Fibroblast of pulmonary artery (primary cell): Measurements from ENCODE around the gene EXOG.
A peak's percentile ranks its signal among the peaks of the same experiment; 100 is the strongest.

ENCODE experiments used
- DNase-seq: peaks from one replicate; pipeline ENCODE4 v3.0.0-alpha.2; 2010; ENCODE audit warnings: low read depth
- H3K4me3 ChIP-seq: replicated peaks from 2 replicates; pipeline ENCODE4 v1.5.1; 2011; ENCODE audit warnings: low read depth, mild to moderate bottlenecking, control low read depth, low read length, moderate library complexity
- CTCF ChIP-seq: IDR thresholded peaks from 2 replicates; pipeline ENCODE4 v1.5.1; 2011; ENCODE audit warnings: mild to moderate bottlenecking, control low read depth, low read length, inconsistent platforms; ENCODE audit errors: missing control alignments

Gene EXOG

GRCh38 chr3:38541806-38542205, 45.7 kb downstream of the EXOG start:
- H3K4me3 ChIP-seq, result no peak overlapping the region
- no peak for TF ChIP-seq CTCF
- peak; percentile 44 for DNase-seq

GRCh38 chr3:38542401-38543298, 46.5 kb downstream of the EXOG start:
- TF ChIP-seq CTCF, result no peak
- H3K4me3 ChIP-seq, result no peak overlapping the region
- DNase-seq, result no peak

GRCh38 chr3:38543586-38543985, 47.4 kb downstream of the EXOG start:
- no peak overlapping the region for H3K4me3 ChIP-seq
- no peak for TF ChIP-seq CTCF
- no peak for DNase-seq

GRCh38 chr3:38544926-38545325, 48.8 kb downstream of the EXOG start:
- TF ChIP-seq CTCF, result no peak
- H3K4me3 ChIP-seq, result no peak overlapping the region
- DNase-seq, result no peak

GRCh38 chr3:38545550-38545949, 49.4 kb downstream of the EXOG start:
- no peak overlapping the region for H3K4me3 ChIP-seq
- DNase-seq, result no peak
- no peak for TF ChIP-seq CTCF

- DNase-seq, result no peak
- TF ChIP-seq CTCF, result no peak
- H3K4me3 ChIP-seq, result no peak overlapping the region
These were observed 49.8 kb downstream of the EXOG start for GRCh38 chr3:38545983-38546382.
